Endodermal cell (in vitro differentiated cells): ENCODE measurements around the gene TBCE. TPM values are rescaled to one million over a fixed set of nuclear protein-coding genes. Genes with fewer than 3 reads are reported as not detected.

ENCODE experiments used
- DNase-seq: peaks from one replicate; pipeline ENCODE4 v3.0.0-alpha.2; 2017
- H3K27ac ChIP-seq: 2 replicates; pipeline ENCODE4 v1.5.1; 2013; ENCODE audit warnings: mild to moderate bottlenecking, low read depth, low read length, moderate library complexity
- H3K27me3 ChIP-seq: 2 replicates; pipeline ENCODE4 v1.6.1; 2013; ENCODE audit warnings: mild to moderate bottlenecking, low read length, moderate library complexity; ENCODE audit not compliant: insufficient read depth, control insufficient read depth, poor library complexity, severe bottlenecking
- H3K36me3 ChIP-seq: 2 replicates; pipeline ENCODE4 v1.7.0; 2013; ENCODE audit warnings: mild to moderate bottlenecking, low read length, moderate library complexity; ENCODE audit not compliant: control insufficient read depth, insufficient read depth
- H3K4me1 ChIP-seq: one replicate; pipeline ENCODE4 v1.7.0; 2013; ENCODE audit warnings: low read length; ENCODE audit not compliant: control insufficient read depth, insufficient read depth
- H3K4me3 ChIP-seq: 2 replicates; pipeline ENCODE4 v1.5.1; 2013; ENCODE audit warnings: mild to moderate bottlenecking, low read length, moderate library complexity
- H3K9ac ChIP-seq: 2 replicates; pipeline ENCODE4 v1.6.1; 2013; ENCODE audit warnings: mild to moderate bottlenecking, low read length, moderate library complexity; ENCODE audit not compliant: poor library complexity, severe bottlenecking; ENCODE audit errors: extremely low read depth
- H3K9me3 ChIP-seq: 2 replicates; pipeline ENCODE4 v1.6.1; 2013; ENCODE audit warnings: mild to moderate bottlenecking, low read length, moderate library complexity; ENCODE audit not compliant: control insufficient read depth
- H3K27ac Mint-ChIP-seq: 2 replicates; pipeline ENCODE4 v1.8.0; 2020; ENCODE audit warnings: mixed read lengths
- H3K27me3 Mint-ChIP-seq: 2 replicates; pipeline ENCODE4 v1.8.0; 2021; ENCODE audit warnings: mild to moderate bottlenecking, mixed read lengths; ENCODE audit not compliant: insufficient read depth
- H3K36me3 Mint-ChIP-seq: 2 replicates; pipeline ENCODE4 v1.8.0; 2020; ENCODE audit warnings: low read depth, mixed read lengths
- H3K4me1 Mint-ChIP-seq: 2 replicates; pipeline ENCODE4 v1.8.0; 2020; ENCODE audit warnings: mixed read lengths
- H3K4me3 Mint-ChIP-seq: 2 replicates; pipeline ENCODE4 v1.8.0; 2020; ENCODE audit warnings: mild to moderate bottlenecking, moderate library complexity, mixed read lengths
- H3K9me3 Mint-ChIP-seq: 2 replicates; pipeline ENCODE4 v1.8.0; 2020; ENCODE audit warnings: mild to moderate bottlenecking, mixed read lengths
- WGBS, 2 experiments: methylation state at CpG; one replicate each; pipeline versions ENCODE4 v1.1.5 to v1.1.7; 2013; ENCODE audit warnings: missing lambda C conversion rate in 2 of 2, mixed read lengths in 1 of 2; ENCODE audit not compliant: insufficient coverage in 1 of 2, insufficient read length in 1 of 2; 5-methylcytosine and 5-hydroxymethylcytosine counted together
- total RNA-seq, 2 donors: library from RNA; stranded (reverse); fragmentation: NEBNext Ultra II Directional in 1 of 2; extraction: Animal tissue kit (Norgen Biotek cat#: 25700) in 1 of 2; gene quantifications; 2 replicates in 1 of 2; 3 replicates in 1 of 2; pipeline ENCODE4 v1.2.1, GENCODE V29; 2021
- TF ChIP-seq, protein P1 (sequence below): fragments of 200-600 bp; sonication (generic); conservative IDR thresholded peaks from 2 replicates; pipeline ENCODE4 v1.5.0; 2021; ENCODE audit warnings: antibody characterized with exemption, mild to moderate bottlenecking

TBCE gene
- total RNA-seq, 2 donors from 2014 or later: 31.8 to 33.3 TPM

DNA sequence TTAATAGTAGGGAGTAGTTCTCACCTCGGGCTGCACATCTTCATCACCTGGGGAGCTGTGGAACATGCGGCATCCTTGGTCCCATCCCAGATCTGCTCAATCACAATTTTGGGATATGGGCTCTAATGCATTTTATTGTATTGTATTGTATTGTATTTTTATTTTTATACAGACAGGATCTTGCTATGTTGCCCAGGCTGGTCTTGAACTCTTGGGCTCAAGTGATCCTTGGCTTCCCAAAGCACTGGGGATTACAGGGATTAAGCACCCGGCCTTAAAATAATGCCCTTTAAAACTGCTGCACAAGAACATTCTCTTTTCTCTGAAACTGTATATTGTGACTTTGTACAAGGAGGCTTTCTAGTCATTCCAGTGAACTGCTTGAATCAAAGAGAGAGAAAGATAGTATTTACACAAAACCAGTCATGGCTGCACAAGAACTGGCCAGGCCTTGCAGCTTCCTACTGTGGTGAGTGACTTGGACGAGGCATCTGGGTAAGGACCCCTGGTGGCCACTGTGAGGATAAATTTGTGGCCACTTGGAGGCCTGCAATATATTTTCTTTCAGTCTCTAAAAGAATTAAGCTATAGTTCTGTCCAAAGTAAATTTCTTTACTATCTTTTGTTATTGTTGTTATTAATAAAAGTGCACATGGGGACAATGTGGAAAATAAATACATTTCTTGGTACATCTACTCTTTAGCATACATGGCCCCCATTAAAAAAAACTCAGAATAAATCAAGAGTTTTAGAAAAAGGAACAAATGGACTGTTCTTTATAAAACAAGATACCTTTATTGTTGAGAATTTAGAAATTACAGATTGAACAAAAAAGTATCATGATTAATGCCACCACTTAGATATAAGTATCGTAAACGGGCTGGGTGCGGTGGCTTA lies 48.0 kb downstream of the TBCE start:
- Mint-ChIP-seq H3K9me3 (peaks cover 5% of the 10 kb centered on the region), H3K27me3 (no peaks in the 10 kb centered on the region), H3K4me1 (no peaks in the 10 kb centered on the region), H3K36me3 (peaks cover 26% of the 10 kb centered on the region), H3K27ac (no peak overlapping the region), H3K4me3 (no peak overlapping the region)
- 89 to 100% methylated on average over 4 to 7 of the region's 7 CpGs for WGBS, 2 experiments
- TF ChIP-seq, protein P1, sequence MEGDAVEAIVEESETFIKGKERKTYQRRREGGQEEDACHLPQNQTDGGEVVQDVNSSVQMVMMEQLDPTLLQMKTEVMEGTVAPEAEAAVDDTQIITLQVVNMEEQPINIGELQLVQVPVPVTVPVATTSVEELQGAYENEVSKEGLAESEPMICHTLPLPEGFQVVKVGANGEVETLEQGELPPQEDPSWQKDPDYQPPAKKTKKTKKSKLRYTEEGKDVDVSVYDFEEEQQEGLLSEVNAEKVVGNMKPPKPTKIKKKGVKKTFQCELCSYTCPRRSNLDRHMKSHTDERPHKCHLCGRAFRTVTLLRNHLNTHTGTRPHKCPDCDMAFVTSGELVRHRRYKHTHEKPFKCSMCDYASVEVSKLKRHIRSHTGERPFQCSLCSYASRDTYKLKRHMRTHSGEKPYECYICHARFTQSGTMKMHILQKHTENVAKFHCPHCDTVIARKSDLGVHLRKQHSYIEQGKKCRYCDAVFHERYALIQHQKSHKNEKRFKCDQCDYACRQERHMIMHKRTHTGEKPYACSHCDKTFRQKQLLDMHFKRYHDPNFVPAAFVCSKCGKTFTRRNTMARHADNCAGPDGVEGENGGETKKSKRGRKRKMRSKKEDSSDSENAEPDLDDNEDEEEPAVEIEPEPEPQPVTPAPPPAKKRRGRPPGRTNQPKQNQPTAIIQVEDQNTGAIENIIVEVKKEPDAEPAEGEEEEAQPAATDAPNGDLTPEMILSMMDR: peak; percentile 94
- H3K9ac ChIP-seq: no peak overlapping the region
- no peaks in the 10 kb centered on the region for H3K4me1 ChIP-seq
- H3K27ac ChIP-seq: no peak overlapping the region
- no peak overlapping the region for H3K4me3 ChIP-seq
- peak; percentile 84 for DNase-seq
- H3K27me3 ChIP-seq: no peaks in the 10 kb centered on the region
- H3K36me3 ChIP-seq: peaks cover 19% of the 10 kb centered on the region
- no peaks in the 10 kb centered on the region for H3K9me3 ChIP-seq

DNA sequence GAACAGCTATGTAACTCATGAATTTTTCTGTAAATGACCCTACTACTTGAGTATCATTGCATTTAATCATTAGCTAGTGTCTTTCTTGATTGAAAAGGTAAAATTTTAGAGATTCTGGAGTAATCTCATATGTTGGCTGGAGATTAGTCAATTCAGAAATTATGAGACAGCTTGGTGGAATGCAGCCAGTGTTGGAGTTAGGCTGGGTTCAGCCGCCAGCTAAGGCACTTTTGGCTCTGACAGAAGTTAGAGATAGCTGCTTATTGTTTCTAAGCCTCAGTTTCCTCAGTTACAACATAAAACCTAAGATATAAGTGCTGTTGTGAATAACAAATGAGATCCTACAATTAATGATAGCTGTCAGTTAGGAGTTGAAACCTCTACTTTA lies 49.4 kb downstream of the TBCE start:
- H3K4me3 ChIP-seq: no peak overlapping the region
- H3K27ac ChIP-seq: no peak overlapping the region
- Mint-ChIP-seq H3K27me3 (no peaks in the 10 kb centered on the region), H3K36me3 (peaks cover 32% of the 10 kb centered on the region), H3K4me1 (no peaks in the 10 kb centered on the region), H3K4me3 (no peak overlapping the region), H3K9me3 (peaks cover 5% of the 10 kb centered on the region), H3K27ac (no peak overlapping the region)
- 100% methylated on average over 1 of the region's 1 CpG; no CpG with 5 or more reads in 1 of the 2 experiments for WGBS, 2 experiments
- TF ChIP-seq, protein P1: no peak
- H3K4me1 ChIP-seq: no peaks in the 10 kb centered on the region
- no peaks in the 10 kb centered on the region for H3K9me3 ChIP-seq
- no peaks in the 10 kb centered on the region for H3K27me3 ChIP-seq
- no peak for DNase-seq
- no peak overlapping the region for H3K9ac ChIP-seq
- H3K36me3 ChIP-seq: peaks cover 19% of the 10 kb centered on the region

DNA sequence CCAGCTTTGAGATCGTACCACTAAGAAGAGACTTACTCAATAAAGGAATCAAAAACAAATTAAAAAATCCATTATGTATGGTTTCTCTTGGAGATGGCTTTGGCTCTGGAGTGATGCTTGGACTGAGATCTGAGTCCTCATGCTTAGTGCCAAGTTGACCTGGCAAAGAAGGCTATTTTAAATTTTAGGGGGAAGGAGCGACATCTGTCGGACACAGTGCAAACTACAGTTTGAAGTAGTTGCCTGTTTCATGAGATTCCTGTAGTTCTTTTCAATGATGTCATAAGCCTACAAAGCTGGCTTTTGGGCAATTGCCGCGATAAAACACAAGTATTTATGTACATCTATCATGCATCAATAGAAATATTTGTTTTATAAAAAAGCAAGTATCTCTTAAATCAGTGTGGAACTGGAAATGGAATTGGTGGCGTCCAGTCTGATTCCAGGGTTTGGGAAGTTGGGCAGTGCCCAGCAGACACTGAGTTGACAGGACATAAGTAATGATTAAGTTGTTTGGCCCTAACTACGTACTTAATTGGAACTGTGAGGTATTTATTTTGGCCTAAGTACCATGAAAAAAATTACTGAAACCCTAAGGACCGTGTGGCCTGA lies 50.0 kb downstream of the TBCE start:
- H3K9ac ChIP-seq: no peak overlapping the region
- Mint-ChIP-seq H3K9me3 (peaks cover 3% of the 10 kb centered on the region), H3K4me1 (no peaks in the 10 kb centered on the region), H3K27ac (peak overlapping the region; percentile 52), H3K27me3 (no peaks in the 10 kb centered on the region), H3K36me3 (peaks cover 32% of the 10 kb centered on the region), H3K4me3 (no peak overlapping the region)
- H3K27ac ChIP-seq: no peak overlapping the region
- no peaks in the 10 kb centered on the region for H3K4me1 ChIP-seq
- H3K4me3 ChIP-seq: no peak overlapping the region
- H3K36me3 ChIP-seq: peaks cover 19% of the 10 kb centered on the region
- TF ChIP-seq, protein P1: peak; percentile 89
- H3K27me3 ChIP-seq: no peaks in the 10 kb centered on the region
- 0 to 43% methylated on average over 3 to 6 of the region's 8 CpGs for WGBS, 2 experiments
- DNase-seq: peak; percentile 91
- no peaks in the 10 kb centered on the region for H3K9me3 ChIP-seq
